GM18517 (cell line): ENCODE data around the gene SETDB1.
A peak's percentile ranks its signal among the peaks of the same experiment; 100 is the strongest.
"Not testable (repeated sequence)": the region's sequence is repeated elsewhere in the genome, so short reads cannot be mapped to it uniquely, and the experiment has no call there.

Experiments used
- ATAC-seq: cut with Tn5 transposase; IDR thresholded peaks from one replicate; pipeline ENCODE4 v1.9.1; 2021; ENCODE audit warnings: mild to moderate bottlenecking, moderate library complexity; ENCODE audit not compliant: unreplicated experiment

Gene SETDB1

GRCh38 chr1:150928775-150929174 is 2.6 kb downstream of the SETDB1 start:
- not testable (repeated sequence) for ATAC-seq

GRCh38 chr1:150931773-150932172 is 5.6 kb downstream of the SETDB1 start:
- ATAC-seq, result no peak

- no peak for ATAC-seq
These were observed 18.7 kb downstream of the SETDB1 start for GRCh38 chr1:150944856-150945255.

- ATAC-seq, result no peak
These were observed 28.5 kb downstream of the SETDB1 start for GRCh38 chr1:150954708-150955107.

- no peak for ATAC-seq
These were observed 29.1 kb downstream of the SETDB1 start for GRCh38 chr1:150955280-150955679.

- ATAC-seq, result no peak
These were observed 31.5 kb downstream of the SETDB1 start for GRCh38 chr1:150957666-150958065.

GRCh38 chr1:150960646-150961045 is 34.5 kb downstream of the SETDB1 start:
- ATAC-seq, result no peak

- ATAC-seq, result no peak
These were observed 35.6 kb downstream of the SETDB1 start for GRCh38 chr1:150961756-150962155.

GRCh38 chr1:150963321-150964163 is 37.4 kb downstream of the SETDB1 start:
- no peak for ATAC-seq

GRCh38 chr1:150964164-150964489 is 38.0 kb downstream of the SETDB1 start:
- no peak for ATAC-seq

GRCh38 chr1:150965605-150966004 is 39.4 kb downstream of the SETDB1 start:
- ATAC-seq, result no peak

GRCh38 chr1:150966011-150966410 is 39.8 kb downstream of the SETDB1 start:
- ATAC-seq, result no peak

- no peak for ATAC-seq
These were observed 41.8 kb downstream of the SETDB1 start for GRCh38 chr1:150967936-150968335.

GRCh38 chr1:150968491-150968890 is 42.3 kb downstream of the SETDB1 start:
- ATAC-seq, result no peak

- no peak for ATAC-seq
These were observed 43.5 kb downstream of the SETDB1 start for GRCh38 chr1:150969626-150970025.

GRCh38 chr1:150970808-150971582 is 44.8 kb downstream of the SETDB1 start:
- ATAC-seq, result no peak

GRCh38 chr1:150971583-150972416 is 45.6 kb downstream of the SETDB1 start:
- ATAC-seq, result no peak

- ATAC-seq, result no peak
These were observed 46.3 kb downstream of the SETDB1 start for GRCh38 chr1:150972417-150972940.

GRCh38 chr1:150973258-150973835 is 47.2 kb downstream of the SETDB1 start:
- no peak for ATAC-seq

GRCh38 chr1:150973836-150974579 is 47.8 kb downstream of the SETDB1 start:
- ATAC-seq, result peak; percentile 47
